ENCODE measurements around the gene KIF18B. TPM values are rescaled to one million over a fixed set of nuclear protein-coding genes. Genes with fewer than 3 reads are reported as not detected.

Gene KIF18B
- total and polyA plus RNA-seq, 2 of the 8 experiments (the other 6 are each of a cell fraction or from before 2014, with no cell fraction given): 39.0 to 59.4 TPM

DNA sequence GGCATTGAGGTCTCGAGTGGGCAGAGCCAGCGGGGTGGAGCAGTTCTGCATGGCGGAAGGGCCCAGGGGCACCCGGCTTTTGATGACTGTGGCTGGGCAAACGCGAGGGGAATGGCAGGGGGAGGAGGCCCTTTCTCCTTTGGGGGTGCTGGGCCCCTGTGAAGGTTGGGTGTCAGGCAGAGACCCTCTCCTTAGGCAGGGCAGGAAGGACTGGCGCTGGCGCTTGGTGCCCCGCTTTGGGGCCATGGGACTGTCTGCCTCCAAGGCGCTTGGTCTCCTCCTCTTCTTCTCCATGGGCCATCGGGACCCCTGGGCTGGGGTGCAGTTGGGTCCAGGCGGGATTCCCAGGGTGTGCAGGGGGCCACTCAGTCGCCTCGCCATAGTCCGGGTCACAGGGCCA, 19.4 kb downstream of the KIF18B start:
- H4K20me1 ChIP-seq (replicated peaks in 1 of 2; ENCODE audit: control insufficient read depth in 1 of 2, insufficient read depth in 2 of 2, low read length in 2 of 2): peaks cover 0 to 9% of the 10 kb centered on the region in 2 experiments
- H3K14ac ChIP-seq (ENCODE audit: insufficient read length): no peak overlapping the region
- no peak overlapping the region for H3K4me2 ChIP-seq (ENCODE audit: insufficient read depth in 1 of 2, low read depth in 2 of 2, low read length in 2 of 2)
- no peaks in the 10 kb centered on the region for H3K23me2 ChIP-seq (ENCODE audit: low read depth, low read length)
- H4K8ac ChIP-seq (ENCODE audit: extremely low read depth, insufficient read depth, low read length): no peak overlapping the region
- H3K36me3 ChIP-seq (ENCODE audit: control insufficient read depth in 2 of 4, insufficient read depth in 4 of 4, low read length in 3 of 4): peaks cover 20 to 63% (median 56%) of the 10 kb centered on the region in 4 experiments
- POLR2A ChIA-PET (ENCODE audit: partially characterized antibody): no interaction called here
- no peak overlapping the region for H3K9ac ChIP-seq (replicated peaks in 1 of 4; ENCODE audit: extremely low read depth in 1 of 4, low read depth in 3 of 4, low read length in 3 of 4)
- H3K79me1 ChIP-seq (ENCODE audit: low read depth, low read length): no peaks in the 10 kb centered on the region
- H3K9me3 ChIP-seq (ENCODE audit: insufficient read depth in 2 of 2, low read depth in 1 of 2, low read length in 1 of 2): no peaks in the 10 kb centered on the region
- no peak overlapping the region for H2AFZ ChIP-seq (ENCODE audit: low read length)
- H3K79me2 ChIP-seq (ENCODE audit: control insufficient read depth in 1 of 2, insufficient read depth in 2 of 2, low read length in 2 of 2): no peaks in the 10 kb centered on the region
- no peak overlapping the region for H2AK5ac ChIP-seq (ENCODE audit: low read depth, low read length)
- no peak overlapping the region for H2BK120ac ChIP-seq (replicated peaks; ENCODE audit: low read depth, low read length)
- H2BK5ac ChIP-seq (ENCODE audit: low read depth, low read length): no peak overlapping the region
- H3K4ac ChIP-seq (replicated peaks; ENCODE audit: insufficient read length, low read depth, low read length): no peak overlapping the region
- H2BK15ac ChIP-seq (ENCODE audit: low read length): no peak overlapping the region
- FAIRE-seq: no peak
- no peak overlapping the region for H2BK20ac ChIP-seq (ENCODE audit: low read length)
- no peak overlapping the region for H3K27ac ChIP-seq (ENCODE audit: low read depth, low read length)
- no peak for TF ChIP-seq RNF2 (IDR thresholded peaks at IDR 0.05; ENCODE audit: borderline replicate concordance, low read depth, low read length, missing control alignments, poor library complexity, severe bottlenecking)
- TF ChIP-seq SP1 (IDR thresholded peaks at IDR 0.05; ENCODE audit: low read depth, low read length): no peak
- TF ChIP-seq TBP (IDR thresholded peaks at IDR 0.05; ENCODE audit: low read depth, low read length): no peak
- TF ChIP-seq TAF7 (optimal IDR thresholded peaks at IDR 0.05; ENCODE audit: borderline replicate concordance, low read depth, low read length): no peak
- no peak for TF ChIP-seq TCF12 (IDR thresholded peaks at IDR 0.05; ENCODE audit: low read depth, low read length)
- no peak for TF ChIP-seq CBX8 (IDR thresholded peaks at IDR 0.05; ENCODE audit: borderline replicate concordance, low read depth, low read length)
- TF ChIP-seq YY1 (IDR thresholded peaks at IDR 0.05; ENCODE audit: low read depth, low read length): no peak
- no peak for TF ChIP-seq SRF (IDR thresholded peaks at IDR 0.05; ENCODE audit: low read depth, low read length)
- no peak for TF ChIP-seq FOSL1 (IDR thresholded peaks at IDR 0.05; ENCODE audit: insufficient read depth, low read depth, low read length)
- TF ChIP-seq, protein P1, sequence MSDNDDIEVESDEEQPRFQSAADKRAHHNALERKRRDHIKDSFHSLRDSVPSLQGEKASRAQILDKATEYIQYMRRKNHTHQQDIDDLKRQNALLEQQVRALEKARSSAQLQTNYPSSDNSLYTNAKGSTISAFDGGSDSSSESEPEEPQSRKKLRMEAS (IDR thresholded peaks at IDR 0.05): no peak
- TF ChIP-seq MAFK (IDR thresholded peaks at IDR 0.05; ENCODE audit: low read depth, low read length): no peak
- TF ChIP-seq SIRT6 (IDR thresholded peaks at IDR 0.05; ENCODE audit: low read length): no peak
- TF ChIP-seq BACH1 (IDR thresholded peaks at IDR 0.05; ENCODE audit: low read length): no peak
- H3K27me3 ChIP-seq (replicated peaks in 1 of 4; ENCODE audit: control insufficient read depth in 3 of 4, extremely low read depth in 1 of 4, insufficient read depth in 3 of 4, low read length in 3 of 4): no peaks in the 10 kb centered on the region
- no peak overlapping the region for H3K23ac ChIP-seq (ENCODE audit: insufficient read length)
- H3K56ac ChIP-seq (replicated peaks; ENCODE audit: insufficient read length, low read depth, low read length): no peak overlapping the region
- no peak overlapping the region for H4K5ac ChIP-seq (ENCODE audit: insufficient read length, low read depth, low read length)
- no peak overlapping the region for H3K4me3 ChIP-seq (ENCODE audit: extremely low read depth in 1 of 4, insufficient read depth in 2 of 4, low read depth in 3 of 4, low read length in 4 of 4)
- H3K18ac ChIP-seq (ENCODE audit: extremely low read depth, low read length): no peak overlapping the region
- no peak for DNase-seq (ENCODE audit: low read depth in 1 of 2, low spot score in 2 of 2)
- WGBS, 2 experiments (ENCODE audit: extremely low coverage in 1 of 2, insufficient coverage in 1 of 2, insufficient read length in 1 of 2, insufficient replicate concordance in 2 of 2, low coverage in 1 of 2, low lambda C conversion rate in 2 of 2, missing lambda C conversion rate in 1 of 2): 93% methylated on average over 13 of the region's 15 CpGs; no CpG with 5 or more reads in 1 of the 2 experiments
- CTCF ChIA-PET (ENCODE audit: partially characterized antibody): interaction anchor here (1.0 to 13.0 kb wide), 6 partner anchors 7 to 171 kb away, joined by 5 to 243 read pairs (median 14); no protein-coding TSS in a partner anchor
- no peak overlapping the region for H4K91ac ChIP-seq (replicated peaks; ENCODE audit: insufficient read length, low read length)
- no peak overlapping the region for H2BK12ac ChIP-seq (ENCODE audit: low read depth, low read length)
- no peaks in the 10 kb centered on the region; a peak in 4 of 7 replicates for H3K4me1 ChIP-seq (replicated peaks in 1 of 4; ENCODE audit: control insufficient read depth in 3 of 4, insufficient read depth in 4 of 4, low read length in 3 of 4)
